Stimulated activated CD8-positive, alpha-beta memory T cell treated with anti-CD3 and anti-CD28 coated beads, Interleukin-15, amount 100 ng/mL, for 48 hours (primary cell): Measurements from ENCODE around the gene TAF8.

Experiments used
- DNase-seq, 2 donors: peaks; one replicate each; pipeline ENCODE4 v3.0.0-alpha.2; 2020; ENCODE audit warnings: low read depth in 2 of 2

TAF8 gene

DNA sequence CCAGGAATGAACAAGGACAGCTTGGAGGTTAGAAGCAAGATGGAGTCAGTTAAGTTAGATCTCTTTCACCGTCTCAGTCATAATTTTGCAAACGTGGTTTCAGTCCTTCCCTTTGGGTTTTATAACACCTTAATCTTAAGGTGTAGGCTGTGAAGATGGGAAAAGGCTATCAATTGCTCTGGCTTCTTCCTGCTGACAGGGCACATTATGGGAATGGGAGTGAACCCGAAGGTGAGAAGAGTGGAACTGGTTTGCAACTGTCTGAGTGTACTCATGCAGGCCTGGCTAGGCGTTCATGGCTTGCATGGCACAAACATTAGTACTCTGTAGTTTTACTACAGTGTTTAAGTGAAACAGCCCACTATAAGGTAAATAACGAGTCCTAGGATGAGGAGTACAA lies 9.4 kb downstream of the TAF8 start:
- no peak for DNase-seq

DNA sequence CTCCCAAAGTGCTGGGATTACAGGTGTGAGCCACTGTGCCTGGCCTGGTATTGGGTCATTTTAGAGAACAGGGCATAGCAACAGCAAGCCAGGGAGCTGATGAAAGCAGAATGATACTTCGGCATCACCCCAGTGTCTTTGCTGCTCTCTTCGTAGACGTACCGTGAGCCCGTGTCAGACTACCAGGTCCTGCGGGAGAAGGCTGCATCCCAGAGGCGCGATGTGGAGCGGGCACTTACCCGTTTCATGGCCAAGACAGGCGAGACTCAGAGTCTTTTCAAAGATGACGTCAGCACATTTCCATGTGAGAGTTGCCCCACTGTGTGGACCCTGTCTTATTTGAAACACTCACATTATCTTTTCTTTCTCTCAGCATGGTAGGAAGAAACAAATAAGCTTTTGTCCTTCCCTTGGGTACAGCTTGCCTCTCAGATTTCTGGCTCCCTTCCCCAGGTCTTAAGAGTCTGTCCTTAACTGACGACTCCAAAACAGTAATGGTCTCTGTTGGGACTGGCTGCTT lies 15.9 kb downstream of the TAF8 start:
- DNase-seq = no peak

DNA sequence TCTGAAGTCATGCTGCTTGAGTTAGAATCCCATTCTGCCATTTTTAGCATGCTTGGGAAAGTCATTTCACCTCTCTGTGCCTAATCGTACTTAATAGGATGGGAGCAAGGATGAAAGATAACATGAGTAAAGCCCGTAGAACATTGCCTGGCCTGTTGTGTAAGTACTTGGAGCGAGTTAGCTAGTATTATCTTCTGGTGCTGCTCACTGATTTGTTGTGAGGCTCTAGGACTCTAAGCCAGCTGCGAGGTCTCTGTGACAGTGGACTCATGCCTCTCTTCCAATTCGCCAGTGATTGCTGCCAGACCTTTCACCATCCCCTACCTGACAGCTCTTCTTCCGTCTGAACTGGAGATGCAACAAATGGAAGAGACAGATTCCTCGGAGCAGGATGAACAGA lies 17.8 kb downstream of the TAF8 start:
- no peak for DNase-seq

DNA sequence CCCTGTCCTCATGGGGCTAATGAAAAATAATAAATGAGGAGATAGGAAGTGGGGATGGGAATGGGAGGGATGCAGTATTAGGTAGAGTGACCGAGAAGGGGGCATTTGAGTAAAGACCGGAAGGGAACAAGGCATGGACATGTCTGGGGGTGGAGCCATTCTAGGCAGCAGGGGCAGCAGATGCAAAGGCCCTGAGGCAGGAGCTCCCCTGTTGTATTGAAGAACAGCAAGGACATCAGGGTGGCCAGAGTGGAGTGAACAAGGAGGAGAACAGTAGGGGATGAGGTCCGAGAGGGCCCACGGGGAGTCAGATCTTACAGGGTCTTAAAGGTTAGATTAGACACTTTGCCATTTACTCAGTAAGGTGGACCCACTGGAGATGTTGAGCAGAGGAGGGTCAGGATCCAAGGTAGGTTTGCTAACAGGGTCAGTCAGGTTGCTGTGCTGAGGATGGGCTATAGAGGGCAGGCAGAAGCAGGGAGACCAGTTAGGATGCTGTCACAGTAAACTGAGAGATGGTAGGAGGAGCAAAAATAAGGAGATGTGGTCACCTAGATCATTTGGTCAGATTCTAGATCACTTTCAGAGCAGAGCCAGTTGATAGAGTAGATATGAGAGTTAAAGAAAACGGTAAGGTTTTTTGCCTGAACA lies 18.7 kb downstream of the TAF8 start:
- DNase-seq = no peak

DNA sequence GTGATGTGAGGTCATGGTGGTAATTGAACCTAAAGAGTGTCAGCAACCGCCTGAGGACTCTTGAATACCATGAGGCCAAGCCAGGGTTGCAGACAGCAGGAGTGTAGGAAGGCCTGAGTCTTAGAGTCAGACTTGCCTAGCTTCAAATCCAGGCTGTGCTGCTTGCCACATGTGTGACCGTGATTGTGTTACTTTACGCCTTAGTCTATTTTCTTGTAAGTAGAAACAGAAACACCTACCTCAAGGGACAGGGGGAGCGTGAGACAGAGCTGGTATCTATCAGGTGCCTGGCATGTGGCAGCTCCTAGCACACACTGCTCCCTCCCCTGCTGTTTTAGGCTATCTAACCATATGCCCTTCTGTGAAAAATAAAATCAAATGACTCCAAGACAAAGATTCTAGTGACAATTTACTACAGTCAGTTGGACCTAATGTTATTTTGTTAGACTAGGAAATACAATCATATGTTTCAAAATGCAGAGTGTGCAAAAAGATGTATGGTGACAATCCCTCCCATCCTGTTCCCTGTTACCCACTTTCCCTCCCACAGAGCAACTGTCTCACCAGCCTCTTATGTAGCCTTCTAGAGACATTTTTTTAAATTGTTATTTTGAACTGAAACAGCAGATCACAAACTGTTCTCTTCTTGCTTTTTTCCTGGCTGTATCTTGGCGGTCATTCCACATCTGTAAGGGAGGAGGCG lies 21.7 kb downstream of the TAF8 start:
- DNase-seq = no peak

DNA sequence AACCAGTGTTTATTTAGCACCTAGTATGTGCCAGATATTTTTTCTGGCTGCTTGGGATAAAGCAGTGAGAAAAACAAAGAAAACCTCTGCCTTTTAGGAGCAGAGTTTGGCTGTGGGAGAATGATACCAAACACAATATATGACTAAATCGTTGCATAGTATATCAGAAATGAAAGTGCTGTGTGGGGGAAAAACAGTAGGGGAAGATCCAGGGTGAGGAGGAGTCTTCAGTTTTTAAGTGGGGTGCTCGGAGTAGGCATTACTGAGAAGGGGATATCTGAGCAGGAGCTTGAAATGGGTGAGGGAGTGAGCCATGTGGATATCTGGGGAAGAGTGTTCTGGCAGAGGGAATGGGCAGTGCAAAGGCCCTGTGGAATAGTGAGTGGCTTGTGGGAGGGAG lies 23.0 kb downstream of the TAF8 start:
- DNase-seq = no peak

DNA sequence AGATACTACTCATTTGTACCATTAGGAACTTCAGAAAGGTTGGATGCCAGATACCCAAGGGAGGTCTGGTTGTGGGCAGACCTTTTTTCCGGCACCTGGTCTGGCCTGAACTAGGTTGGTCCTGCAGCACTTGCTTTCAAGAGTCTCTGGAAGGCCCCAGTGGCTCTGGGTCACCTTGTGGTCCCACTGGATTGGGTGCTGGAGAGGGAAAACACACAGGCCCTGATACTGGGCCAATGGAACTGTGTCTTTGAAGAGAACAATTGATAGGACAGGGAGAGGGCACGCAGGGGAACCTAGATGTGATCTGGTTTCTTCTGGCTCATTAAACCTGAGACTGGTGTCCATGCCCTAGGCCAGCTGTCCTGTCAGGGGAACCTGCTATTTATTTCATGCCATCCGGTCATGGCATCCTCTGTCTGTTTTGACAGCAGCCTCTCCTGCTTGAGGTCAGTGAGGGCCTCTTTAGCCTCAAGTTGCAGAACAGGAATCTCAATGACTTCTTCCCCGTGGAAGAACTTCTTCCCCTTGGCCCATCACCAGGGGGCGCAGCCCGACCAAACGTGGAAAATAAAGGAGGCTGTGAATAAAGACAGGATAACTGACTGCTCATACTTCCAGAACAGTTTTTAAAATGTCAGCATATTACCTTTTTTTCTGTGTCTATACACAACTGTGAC lies 25.0 kb downstream of the TAF8 start:
- peak; percentile 35 to 51 for DNase-seq

DNA sequence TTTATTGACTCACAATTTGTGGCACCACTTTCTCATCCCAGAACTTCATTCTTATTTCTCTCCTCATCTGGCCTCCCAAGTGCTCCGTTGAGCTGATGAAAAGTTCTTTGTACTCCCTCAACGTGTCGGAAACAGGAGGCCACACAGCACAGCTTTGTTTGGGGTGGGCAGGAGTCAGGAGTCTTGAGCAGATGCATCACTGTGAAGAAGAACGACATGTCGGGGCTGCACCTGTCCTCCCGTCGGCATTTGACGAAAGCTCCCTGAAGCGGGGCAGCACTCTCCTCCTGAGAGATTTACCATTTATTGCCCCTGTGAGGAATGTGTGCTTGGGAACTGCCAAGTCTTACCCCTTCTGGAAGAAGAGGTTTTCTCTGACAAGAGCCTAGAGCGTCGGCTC lies 28.1 kb downstream of the TAF8 start:
- DNase-seq = no peak

DNA sequence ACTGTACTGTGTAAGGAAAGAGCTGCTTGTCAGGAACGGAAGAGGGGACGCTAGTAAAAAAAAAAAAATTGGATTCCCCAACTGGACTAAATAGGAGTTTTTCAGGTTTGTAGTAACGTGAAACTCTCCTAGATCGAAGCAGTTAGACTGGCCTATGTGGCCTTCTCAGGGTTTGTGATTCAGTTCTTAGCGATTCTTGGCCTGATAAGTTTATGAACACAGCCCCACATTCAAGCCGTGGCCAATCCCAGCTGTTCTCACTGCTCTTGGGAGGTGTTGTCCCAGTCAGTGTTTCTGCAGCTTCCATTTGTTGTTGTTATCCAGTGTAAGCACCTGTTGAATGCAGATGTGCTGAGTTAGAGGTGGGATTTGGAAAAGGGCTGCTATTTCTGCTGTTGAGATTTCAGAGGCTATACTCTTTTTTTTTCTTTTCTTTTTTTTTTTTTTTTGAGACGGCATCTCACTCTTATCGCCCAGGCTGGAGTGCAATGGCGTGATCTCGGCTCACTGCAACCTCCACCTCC lies 29.7 kb downstream of the TAF8 start:
- no peak for DNase-seq

DNA sequence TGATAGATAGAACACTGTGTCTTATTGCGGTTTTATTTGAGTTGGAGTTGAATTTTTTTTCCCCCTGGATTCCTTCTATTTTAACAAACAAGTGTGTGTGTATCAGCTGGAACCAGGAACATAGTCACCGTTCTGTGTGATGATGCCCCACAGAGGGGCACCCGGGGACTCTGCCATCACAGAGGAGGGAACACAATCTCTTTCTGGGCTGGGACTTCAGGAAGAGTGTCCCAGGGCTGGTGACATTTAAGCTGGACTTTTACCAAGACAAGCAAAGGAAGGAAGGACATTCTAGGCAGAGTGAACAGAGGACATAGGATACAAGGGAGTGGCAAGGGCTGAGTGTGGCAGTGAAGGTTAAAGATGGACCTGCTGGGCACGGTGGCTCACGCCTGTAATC lies 33.2 kb downstream of the TAF8 start:
- no peak for DNase-seq

DNA sequence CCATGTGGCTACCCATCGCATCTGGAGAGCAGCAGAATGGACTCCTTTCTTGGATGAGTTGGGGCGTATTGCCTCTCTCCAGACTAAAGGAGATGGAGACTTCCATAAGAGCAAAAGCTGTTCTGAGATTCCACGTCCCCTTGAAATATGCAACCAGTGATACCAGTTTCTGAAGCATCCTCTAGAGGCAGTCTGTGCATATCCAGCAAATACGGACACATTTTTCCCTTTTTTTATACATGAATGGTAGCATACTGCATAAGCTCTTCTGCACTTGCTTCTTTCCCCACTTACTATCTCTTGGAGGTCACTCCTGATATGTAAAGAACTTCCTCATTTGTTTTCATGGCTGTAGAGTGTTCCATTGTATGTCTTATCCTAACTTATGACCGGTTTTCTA lies 34.6 kb downstream of the TAF8 start:
- DNase-seq = no peak

DNA sequence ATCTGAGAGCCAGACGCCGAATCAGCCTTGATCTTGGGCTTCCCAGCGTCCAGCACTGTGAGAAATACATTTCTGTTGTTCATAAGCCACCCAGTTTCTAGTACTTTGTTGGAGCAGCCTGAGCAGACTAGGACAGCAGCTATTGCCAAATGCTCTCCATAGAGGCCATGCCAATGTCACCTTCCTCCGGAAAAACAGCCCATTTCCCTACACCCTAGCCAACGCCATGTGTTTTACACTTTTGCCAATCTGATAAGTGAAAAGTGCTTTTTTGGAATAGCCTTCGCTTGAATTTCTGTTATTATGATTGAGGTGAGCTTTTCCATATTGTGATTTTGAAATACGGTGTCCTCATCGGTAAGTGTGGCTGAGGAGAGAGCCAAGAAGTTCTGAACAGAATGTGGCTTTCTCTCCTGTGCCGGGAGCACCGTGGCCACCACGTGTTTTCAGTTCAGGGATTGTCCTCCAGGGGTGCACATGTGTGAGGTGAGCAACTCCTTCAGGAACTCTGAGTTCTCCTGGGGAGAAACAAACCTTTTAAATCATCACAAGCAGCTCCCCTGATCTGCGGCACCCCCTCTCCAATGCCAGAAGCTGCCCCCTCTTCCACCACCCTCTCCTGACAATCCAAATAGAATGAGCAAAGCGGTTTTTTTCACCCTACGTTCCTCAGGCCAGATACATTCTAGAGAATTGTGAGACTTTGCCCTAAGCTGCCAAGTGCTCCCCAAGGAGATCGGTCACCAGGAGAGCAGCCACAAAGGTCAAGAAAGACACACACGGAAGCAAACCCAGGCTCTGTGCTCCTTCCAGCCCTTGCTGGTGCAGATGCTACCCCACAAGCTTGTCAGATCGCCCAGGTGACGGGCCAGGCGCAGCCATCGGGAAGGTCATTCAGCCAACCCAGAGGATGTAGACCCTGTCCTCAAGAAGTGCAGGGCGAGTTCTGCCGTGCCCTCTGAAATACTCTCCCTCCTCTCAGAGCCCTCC lies 36.0 kb downstream of the TAF8 start:
- DNase-seq = no peak

DNA sequence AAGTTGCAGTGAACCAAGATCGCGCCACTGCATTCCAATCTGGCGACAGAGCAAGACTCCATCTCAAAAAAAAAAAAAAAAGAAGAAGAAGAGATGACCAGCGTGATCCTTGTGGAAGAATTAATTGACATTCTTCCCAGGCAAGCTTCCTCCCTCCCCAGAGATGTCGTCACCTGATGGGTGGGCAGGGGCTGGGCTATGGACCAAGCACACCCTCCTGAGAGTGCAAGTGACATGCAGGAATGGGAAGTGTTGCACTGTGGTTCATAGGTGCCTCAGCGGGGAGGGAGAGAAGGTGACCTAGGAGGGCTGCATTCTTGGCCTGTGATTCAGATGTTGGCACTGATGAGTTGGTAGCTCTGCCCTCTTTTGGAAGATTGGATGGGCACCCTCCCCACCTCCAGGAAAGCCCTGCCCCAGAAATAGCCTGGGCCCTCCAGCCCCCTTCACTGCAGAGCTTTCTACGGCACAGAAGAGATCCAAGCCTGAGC lies 37.8 kb downstream of the TAF8 start:
- no peak for DNase-seq

DNA sequence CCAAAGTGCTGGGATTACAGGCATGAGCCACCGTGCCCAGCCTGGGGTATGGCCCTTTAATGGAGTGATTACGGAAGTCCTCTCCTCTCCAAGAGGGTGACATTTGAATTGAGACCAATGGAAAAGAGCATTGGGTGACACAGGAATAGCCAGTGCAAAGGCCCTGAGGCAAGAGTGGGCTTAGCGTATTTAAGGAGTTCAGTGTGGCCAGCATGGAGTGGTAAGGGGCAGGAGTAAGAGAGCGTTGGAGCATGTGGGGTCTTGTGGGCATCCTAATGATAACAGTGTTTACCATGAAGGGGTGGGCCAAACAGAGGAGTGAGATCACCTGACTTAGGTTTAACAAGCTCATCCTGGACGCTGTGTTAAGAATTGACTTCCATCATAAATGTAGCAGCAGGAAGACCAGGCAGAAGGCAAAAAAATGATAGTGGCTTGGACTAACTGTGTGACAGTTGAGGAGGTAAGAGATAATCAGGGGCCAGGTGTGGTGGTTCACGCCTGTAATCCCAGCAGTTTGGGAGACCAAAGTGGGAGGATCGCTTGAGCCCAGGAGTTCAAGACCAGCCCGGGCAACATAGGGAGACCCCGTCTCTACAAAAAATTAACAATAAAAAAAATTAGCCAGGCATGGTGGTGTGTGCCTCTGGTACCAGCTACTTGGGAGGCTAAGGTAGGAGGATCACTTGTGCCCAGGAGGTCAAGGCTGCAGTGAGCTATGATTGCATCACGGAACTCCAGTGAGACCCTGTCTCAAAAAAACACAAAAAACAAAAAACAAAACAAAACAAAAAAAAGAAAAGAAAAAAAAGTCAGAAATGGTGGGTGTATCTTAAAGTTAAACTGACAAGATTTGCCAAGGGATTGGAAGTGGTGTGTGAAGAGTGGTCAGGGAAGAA lies 40.7 kb downstream of the TAF8 start:
- no peak for DNase-seq

DNA sequence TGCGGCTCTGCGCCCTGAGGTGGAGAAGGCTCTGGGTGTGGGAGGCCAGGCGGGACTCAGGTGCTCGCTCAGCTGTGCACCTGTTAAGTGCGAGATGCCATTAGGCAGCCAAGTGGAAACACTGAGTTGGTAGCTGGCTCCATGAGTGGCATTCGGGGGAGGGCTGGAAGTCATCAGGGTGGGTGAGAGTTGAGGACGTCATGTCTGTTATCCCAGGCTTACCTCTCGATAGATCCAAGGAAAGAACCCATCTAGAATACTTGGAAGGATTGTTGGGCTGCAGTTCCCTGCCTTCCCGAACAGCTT lies 41.3 kb downstream of the TAF8 start:
- DNase-seq = no peak

DNA sequence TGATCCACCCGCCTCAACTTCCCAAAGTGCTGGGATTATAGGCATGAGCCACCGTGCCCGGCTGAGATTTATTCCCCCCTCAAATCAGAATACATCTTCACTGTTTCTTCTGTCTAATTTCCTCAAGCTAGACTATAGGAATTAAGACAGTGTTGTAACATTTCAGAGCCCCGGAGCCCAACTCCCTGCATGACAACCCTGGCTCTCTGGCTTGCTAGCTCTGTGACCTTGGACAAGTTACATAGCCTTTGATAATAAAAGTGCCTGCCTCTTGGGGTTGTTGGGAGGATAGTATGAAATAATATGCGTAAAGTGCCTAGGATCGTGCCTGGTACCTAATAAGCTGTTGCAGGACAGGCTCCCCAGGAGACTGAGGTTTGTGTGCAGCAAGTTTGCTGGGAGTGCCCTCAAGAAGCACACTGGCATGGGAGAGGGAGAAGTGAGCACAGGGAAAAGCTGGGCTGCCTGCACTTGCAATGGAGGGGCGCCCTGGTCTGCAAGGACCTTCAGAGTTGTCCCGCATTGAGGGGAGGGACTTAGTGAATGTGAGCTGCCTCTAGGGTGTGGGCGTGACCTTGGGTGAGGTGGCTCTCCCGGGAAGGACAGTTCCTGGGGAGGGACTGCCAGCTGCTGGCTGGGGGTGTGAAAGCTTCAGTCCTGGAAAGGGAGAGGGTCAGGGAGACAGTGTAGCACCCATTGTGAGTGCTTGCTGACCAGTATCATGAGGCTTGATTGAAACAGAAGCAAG lies 43.4 kb downstream of the TAF8 start:
- no peak for DNase-seq

DNA sequence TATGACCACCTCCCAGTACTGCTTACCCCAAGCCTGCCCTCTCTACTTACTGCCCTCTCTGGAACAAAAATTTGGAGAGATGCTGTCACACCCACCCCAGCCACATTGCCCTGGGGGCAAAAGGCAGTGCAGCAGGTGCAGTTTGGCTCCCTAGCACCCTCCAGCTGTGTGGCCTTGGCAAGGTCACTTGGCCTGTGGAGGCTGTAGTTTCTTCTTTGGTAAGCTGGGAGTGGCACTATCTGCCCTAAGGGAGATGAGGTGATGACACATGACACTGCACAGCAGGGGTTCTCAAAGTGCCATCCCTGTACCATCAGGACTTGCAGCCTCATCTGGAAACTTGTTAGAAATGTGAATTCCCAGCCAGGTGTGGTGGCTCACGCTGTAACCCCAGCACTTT lies 44.8 kb downstream of the TAF8 start:
- no peak for DNase-seq

DNA sequence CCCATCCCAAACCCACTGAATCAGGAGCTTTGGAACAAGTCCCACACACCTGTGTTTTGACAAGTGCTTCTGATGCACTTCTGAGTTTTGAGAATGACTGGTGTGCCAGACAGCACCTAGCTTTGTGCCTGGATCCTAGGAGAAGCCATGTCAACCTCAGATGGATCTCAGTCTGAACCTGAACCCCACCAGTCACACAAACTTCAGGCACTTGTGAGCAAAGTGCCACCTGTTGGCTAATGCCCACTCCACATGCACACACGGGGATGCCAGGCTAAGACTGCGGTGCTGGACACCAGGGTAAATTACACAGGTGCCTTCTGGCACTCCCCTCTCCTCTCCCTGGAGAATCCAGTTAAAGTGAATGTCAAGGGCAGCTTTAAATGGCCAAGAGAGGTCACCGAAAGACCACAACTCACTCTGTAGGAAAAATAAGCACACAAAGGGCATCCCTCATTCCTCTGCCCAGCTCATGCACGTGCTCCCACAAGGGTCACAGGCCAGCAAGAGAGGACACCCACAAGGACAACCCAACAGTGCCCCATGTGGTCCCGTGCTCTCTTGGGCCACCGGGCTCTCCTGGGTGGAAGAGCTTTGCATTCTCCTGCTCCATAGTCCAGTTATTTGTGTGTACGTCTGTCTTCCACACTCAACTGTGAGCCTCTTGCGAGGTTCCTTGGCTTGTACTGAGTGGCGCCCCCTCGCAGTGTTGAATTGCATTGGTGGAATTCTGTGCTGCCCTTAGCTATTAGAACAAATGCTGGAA lies 45.6 kb downstream of the TAF8 start:
- no peak for DNase-seq
